Nucleus accumbens (tissue), 56 donors: ENCODE results near the gene DPH3.

Source experiments
- DNase-seq, 56 donors: peaks; one replicate each; lab custom pipeline; 2025; lab: John Stamatoyannopoulos, UW

Gene DPH3

GRCh38 chr3:16295298-16295890 lies 30.7 kb upstream of the DPH3 start:
- DNase-seq, result no peak

DNA sequence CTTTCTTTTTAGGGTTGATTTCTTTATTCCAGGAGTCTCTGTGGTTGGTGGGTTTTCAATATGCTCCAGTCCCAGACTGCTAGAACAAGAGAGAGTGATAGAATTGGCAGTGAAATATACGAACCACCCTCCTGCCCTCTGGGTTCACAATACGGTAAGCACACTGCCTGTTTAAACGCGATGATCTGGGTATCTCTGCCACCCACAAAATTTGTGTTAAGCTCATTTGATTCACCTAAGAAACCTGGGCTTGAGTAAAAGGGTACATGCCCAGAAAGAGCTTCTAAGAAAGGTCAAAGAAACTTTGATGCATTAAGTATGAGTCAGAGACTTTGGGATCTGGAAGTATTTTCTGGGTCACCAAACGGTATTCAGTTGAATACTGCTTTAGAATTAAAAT lies 30.1 kb upstream of the DPH3 start:
- DNase-seq, result no peak

DNA sequence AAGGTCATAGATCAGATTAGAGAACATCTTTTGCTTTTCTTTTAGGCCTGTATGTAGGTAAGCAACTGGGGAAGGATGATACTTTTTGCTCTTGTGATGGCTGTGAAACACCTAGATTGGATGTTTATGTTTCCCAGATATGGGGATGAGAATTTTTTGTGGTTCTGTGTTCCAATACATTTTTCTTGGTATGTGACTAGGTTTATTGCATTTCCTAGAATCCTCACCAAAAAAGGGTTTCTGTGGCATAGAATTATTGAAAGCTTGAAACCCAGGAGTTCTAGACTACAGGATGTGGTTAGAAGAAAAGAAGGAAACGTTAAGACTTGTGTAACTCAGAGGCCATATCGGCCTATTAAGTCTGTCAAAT lies 26.1 kb upstream of the DPH3 start:
- no peak for DNase-seq

DNA sequence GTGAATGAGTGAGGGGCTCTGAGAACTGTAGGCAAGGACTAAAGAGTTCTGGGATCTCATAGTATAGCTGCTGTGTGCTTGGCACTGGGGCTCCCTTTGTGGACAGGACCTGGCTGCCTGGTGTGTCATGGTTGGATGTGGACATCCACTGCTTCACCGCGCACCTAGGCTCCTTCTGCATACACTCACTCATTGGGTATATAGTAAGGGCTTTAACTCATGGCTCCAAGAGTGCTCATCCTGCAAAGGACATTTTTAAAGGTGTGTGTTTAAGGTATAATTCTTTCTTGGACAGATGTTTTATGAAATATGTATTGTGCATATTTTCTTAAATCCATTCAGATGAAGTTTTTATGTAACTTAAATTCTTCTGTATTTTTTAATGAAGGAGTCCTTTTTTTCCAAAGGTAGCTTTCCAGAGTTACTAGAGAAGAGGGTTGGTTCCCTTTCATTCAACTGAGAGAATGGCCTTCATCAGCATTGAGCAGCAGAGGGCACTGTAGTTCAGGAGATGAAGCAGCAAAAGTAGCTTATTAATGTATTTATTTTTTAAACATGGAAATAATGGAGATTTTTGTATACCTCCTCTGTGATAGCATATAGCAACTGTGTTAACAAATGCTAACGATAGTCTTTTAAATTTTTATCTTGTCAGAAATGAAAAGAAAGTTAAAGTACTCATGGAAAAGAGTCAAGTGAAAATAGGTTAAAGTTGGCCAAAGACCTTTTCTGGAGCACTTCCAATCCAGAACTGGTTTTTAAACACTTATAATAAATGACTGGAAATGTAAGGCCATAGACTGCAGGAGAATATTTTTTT lies 25.5 kb upstream of the DPH3 start:
- DNase-seq, result peak in 17 of 56 donors; percentile 1 to 73 (median 17)

GRCh38 chr3:16289144-16289889 lies 24.6 kb upstream of the DPH3 start:
- DNase-seq, result no peak

GRCh38 chr3:16288664-16289063 lies 23.9 kb upstream of the DPH3 start:
- peak in 2 of 56 donors; percentile 8 to 19 for DNase-seq

- no peak for DNase-seq
Measured at GRCh38 chr3:16286751-16287543, 22.2 kb upstream of the DPH3 start.

DNA sequence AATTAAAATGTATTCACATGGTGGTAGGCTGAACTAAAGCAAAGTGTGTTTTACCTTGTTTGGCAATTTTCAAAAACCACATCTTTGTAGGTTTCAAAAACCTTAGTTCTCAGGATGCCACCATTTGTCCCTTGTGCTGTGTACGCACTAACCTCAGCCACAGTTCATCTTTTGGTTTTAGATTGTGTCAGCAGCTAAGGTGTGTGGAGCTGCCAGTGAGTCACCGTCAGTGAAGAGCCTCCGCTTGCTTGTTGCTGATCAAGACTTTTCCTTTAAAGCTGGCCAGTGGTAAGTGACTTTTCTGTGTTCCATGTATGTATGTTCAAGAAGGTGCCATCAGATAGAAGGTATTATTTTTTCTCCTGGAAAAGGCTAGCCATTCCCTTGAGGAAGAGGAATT lies 21.4 kb upstream of the DPH3 start:
- DNase-seq, result no peak

GRCh38 chr3:16284633-16285032 lies 19.9 kb upstream of the DPH3 start:
- no peak for DNase-seq

- no peak for DNase-seq
Measured at GRCh38 chr3:16280671-16281070, 15.9 kb upstream of the DPH3 start.

DNA sequence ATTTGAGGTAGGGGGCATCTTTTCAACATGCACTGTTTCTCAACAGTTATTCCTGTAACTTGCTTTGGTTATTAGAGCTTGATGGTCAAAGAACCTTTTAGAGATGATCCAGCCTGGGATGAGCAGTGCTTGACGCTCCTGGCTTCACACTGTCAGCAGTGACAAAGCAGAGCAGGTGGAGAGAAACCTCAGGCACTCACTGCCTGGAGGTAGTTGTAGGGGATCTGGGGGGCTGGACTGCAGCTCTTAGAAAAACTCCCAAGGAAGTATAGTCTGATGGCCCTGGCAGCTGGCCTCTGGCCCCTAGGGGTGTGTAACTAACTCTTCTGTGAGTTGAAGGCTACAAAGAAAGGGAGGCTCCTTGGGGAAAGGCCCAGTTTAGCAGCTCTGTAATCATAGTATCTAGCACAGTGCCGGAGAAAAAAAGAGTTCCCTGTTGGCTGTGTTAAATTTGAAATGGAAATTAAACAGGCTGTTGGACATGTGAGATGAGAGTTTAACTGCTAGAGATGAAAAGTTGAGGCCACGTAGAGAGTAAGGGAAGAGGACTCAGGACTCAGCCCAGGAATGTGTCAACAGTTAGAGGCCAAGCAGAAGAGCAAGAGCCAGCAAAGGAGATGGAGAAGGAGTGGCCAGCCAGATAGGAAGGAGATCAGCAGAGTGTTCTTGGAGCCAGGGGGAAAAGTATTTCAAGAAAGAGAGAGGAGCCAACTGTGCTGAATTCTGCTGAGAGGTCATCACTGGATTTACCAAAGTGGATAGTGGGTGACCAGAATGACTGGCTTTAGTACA lies 14.5 kb upstream of the DPH3 start:
- DNase-seq, result no peak

- no peak for DNase-seq
Measured at GRCh38 chr3:16277471-16277870, 12.7 kb upstream of the DPH3 start.

- DNase-seq, result no peak
Measured at GRCh38 chr3:16273867-16274266, 9.1 kb upstream of the DPH3 start.

- DNase-seq, result no peak
Measured at GRCh38 chr3:16272588-16272987, 7.8 kb upstream of the DPH3 start.

DNA sequence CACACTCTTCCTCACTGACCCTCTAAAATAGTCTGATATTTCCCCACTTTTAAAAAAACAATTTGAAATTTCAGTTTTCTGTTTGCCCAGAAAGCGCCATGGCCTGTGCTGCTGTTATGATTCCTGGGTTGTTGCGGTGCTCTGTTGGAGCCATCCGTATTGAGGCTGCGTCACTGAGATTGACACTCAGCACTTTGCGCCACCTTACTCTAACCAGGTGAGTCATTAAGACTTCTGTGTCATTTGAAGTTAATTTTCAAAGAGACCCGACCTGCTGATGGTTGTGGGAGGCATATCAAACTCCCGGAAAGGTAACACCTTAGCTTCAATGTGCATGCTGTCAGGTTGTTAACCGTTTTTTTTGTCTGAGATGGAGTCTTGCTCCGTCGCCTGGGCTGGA lies 6.1 kb upstream of the DPH3 start:
- peak in 5 of 56 donors; percentile 10 to 50 (median 47) for DNase-seq

GRCh38 chr3:16266714-16267113 lies 2.0 kb upstream of the DPH3 start:
- no peak for DNase-seq

GRCh38 chr3:16265455-16265786 lies 678 bp upstream of the DPH3 start:
- no peak for DNase-seq

GRCh38 chr3:16264174-16264707 lies 502 bp downstream of the DPH3 start:
- peak in 9 of 56 donors; percentile 41 to 84 (median 68) for DNase-seq

DNA sequence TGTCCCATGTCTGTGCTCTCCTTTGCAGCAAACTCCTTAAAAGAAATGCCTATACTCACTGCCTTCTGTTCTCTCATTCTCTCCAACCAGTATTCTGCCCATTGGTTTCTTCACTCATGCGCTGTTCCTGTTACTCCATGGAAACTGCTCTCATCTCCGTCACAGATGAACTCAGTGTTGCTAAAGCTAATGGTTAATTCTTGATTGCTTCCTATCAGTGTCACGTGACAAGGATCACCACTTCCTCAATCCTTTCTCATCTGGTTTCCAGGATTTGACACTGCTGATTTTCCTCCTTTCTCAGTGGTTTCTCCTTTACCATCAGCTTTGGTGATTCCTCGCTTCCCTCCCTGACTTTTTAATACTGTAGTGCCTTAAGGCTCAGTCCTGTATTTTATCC lies 2.6 kb downstream of the DPH3 start:
- no peak for DNase-seq

GRCh38 chr3:16260046-16260445 lies 4.7 kb downstream of the DPH3 start:
- DNase-seq, result no peak
